Loucy (cell line): ENCODE results near the gene HS3ST4.

ENCODE experiments used
- H2AFZ ChIP-seq: fragments of 200-600 bp; sonication (generic); 2 replicates; pipeline ENCODE4 v1.6.0; 2016; ENCODE audit warnings: antibody characterized with exemption, mild to moderate bottlenecking, low read length, moderate library complexity
- H3F3A ChIP-seq: fragments of 200-600 bp; 2 replicates; pipeline ENCODE4 v1.6.0; 2016; ENCODE audit warnings: antibody characterized with exemption, low read depth, mild to moderate bottlenecking
- H3K27me3 ChIP-seq: fragments of 200-600 bp; sonication (generic); 2 replicates; pipeline ENCODE4 v1.6.1; 2014; ENCODE audit warnings: low read length, mild to moderate bottlenecking; ENCODE audit not compliant: insufficient read depth, poor library complexity, severe bottlenecking
- H3K36me3 ChIP-seq: fragments of 200-600 bp; sonication (generic); 2 replicates; pipeline ENCODE4 v1.6.1; 2016; ENCODE audit warnings: low read length; ENCODE audit not compliant: insufficient read depth
- H3K4me1 ChIP-seq: fragments of 200-600 bp; sonication (generic); 2 replicates; pipeline ENCODE4 v1.5.1; 2014; ENCODE audit warnings: low read length, mild to moderate bottlenecking; ENCODE audit not compliant: insufficient read depth, poor library complexity, severe bottlenecking
- H3K4me2 ChIP-seq: fragments of 200-600 bp; sonication (generic); 2 replicates; pipeline ENCODE4 v1.6.0; 2014; ENCODE audit warnings: antibody characterized with exemption, low read length, low read depth, mild to moderate bottlenecking; ENCODE audit not compliant: poor library complexity, severe bottlenecking
- H3K4me3 ChIP-seq: fragments of 200-600 bp; sonication (generic); 2 replicates; pipeline ENCODE4 v1.5.1; 2014; ENCODE audit warnings: low read length, mild to moderate bottlenecking, mixed read lengths; ENCODE audit not compliant: poor library complexity, severe bottlenecking
- H3K79me2 ChIP-seq: fragments of 200-600 bp; sonication (generic); 2 replicates; pipeline ENCODE4 v1.6.1; 2014; ENCODE audit warnings: low read length; ENCODE audit not compliant: insufficient read depth
- H3K9ac ChIP-seq: fragments of 200-600 bp; sonication (generic); 2 replicates; pipeline ENCODE4 v1.6.0; 2014; ENCODE audit warnings: mild to moderate bottlenecking, low read depth, low read length, moderate library complexity; ENCODE audit not compliant: poor library complexity, severe bottlenecking
- H3K9me2 ChIP-seq: fragments of 200-600 bp; sonication (generic); replicated peaks from 2 replicates; pipeline ENCODE4 v1.6.1; 2016; ENCODE audit warnings: low read depth, low read length, mixed read lengths
- H3K9me3 ChIP-seq: fragments of 200-600 bp; sonication (generic); 2 replicates; pipeline ENCODE4 v1.6.1; 2014; ENCODE audit warnings: mild to moderate bottlenecking, antibody characterized with exemption, low read length, low read depth; ENCODE audit not compliant: insufficient read depth
- H4K20me1 ChIP-seq: fragments of 200-600 bp; sonication (generic); 2 replicates; pipeline ENCODE4 v1.6.0; 2014; ENCODE audit warnings: antibody characterized with exemption, low read length, mild to moderate bottlenecking; ENCODE audit not compliant: insufficient read depth, poor library complexity, severe bottlenecking
- CTCF ChIP-seq: fragments of 200-600 bp; sonication (generic); conservative IDR thresholded peaks from 2 replicates; pipeline ENCODE4 v1.5.1; 2014; ENCODE audit warnings: mild to moderate bottlenecking, antibody characterized with exemption, low read length
- EZH2phosphoT487 ChIP-seq: fragments of 200-600 bp; IDR thresholded peaks from 2 replicates; pipeline ENCODE4 v1.6.1; 2018; ENCODE audit warnings: antibody characterized with exemption, mild to moderate bottlenecking, moderate library complexity, borderline replicate concordance

HS3ST4 gene

GRCh38 chr16:25748092-25748654, 56.4 kb downstream of the HS3ST4 start:
- H4K20me1 ChIP-seq, result no peaks in the 10 kb centered on the region
- no peaks in the 10 kb centered on the region for H3K79me2 ChIP-seq
- no peaks in the 10 kb centered on the region for H3K9me2 ChIP-seq
- H3K4me3 ChIP-seq, result no peak overlapping the region
- H3K9ac ChIP-seq, result no peak overlapping the region
- no peaks in the 10 kb centered on the region for H3K9me3 ChIP-seq
- H3K27me3 ChIP-seq, result no peaks in the 10 kb centered on the region
- no peaks in the 10 kb centered on the region for H3F3A ChIP-seq
- no peaks in the 10 kb centered on the region for H3K36me3 ChIP-seq
- no peak overlapping the region for H3K4me2 ChIP-seq
- TF ChIP-seq EZH2phosphoT487 (no peak), CTCF (no peak)
- no peak overlapping the region for H2AFZ ChIP-seq
- no peaks in the 10 kb centered on the region for H3K4me1 ChIP-seq

- no peak overlapping the region for H2AFZ ChIP-seq
- no peaks in the 10 kb centered on the region for H3K79me2 ChIP-seq
- H3K9me3 ChIP-seq, result no peaks in the 10 kb centered on the region
- no peaks in the 10 kb centered on the region for H4K20me1 ChIP-seq
- no peaks in the 10 kb centered on the region for H3K36me3 ChIP-seq
- no peaks in the 10 kb centered on the region for H3K4me1 ChIP-seq
- TF ChIP-seq CTCF (no peak), EZH2phosphoT487 (no peak)
- H3K27me3 ChIP-seq, result no peaks in the 10 kb centered on the region
- no peak overlapping the region for H3K4me3 ChIP-seq
- H3K4me2 ChIP-seq, result no peak overlapping the region
- H3F3A ChIP-seq, result no peaks in the 10 kb centered on the region
- H3K9me2 ChIP-seq, result no peaks in the 10 kb centered on the region
- no peak overlapping the region for H3K9ac ChIP-seq
Measured at GRCh38 chr16:25750488-25751216, 58.9 kb downstream of the HS3ST4 start.

- no peak overlapping the region for H3K4me2 ChIP-seq
- TF ChIP-seq CTCF (no peak), EZH2phosphoT487 (no peak)
- H3K9me3 ChIP-seq, result no peaks in the 10 kb centered on the region
- H2AFZ ChIP-seq, result no peak overlapping the region
- H3K4me3 ChIP-seq, result no peak overlapping the region
- no peaks in the 10 kb centered on the region for H3K9me2 ChIP-seq
- no peaks in the 10 kb centered on the region for H3K36me3 ChIP-seq
- no peaks in the 10 kb centered on the region for H3K4me1 ChIP-seq
- H3K9ac ChIP-seq, result no peak overlapping the region
- no peaks in the 10 kb centered on the region for H3F3A ChIP-seq
- no peaks in the 10 kb centered on the region for H4K20me1 ChIP-seq
- no peaks in the 10 kb centered on the region for H3K27me3 ChIP-seq
- no peaks in the 10 kb centered on the region for H3K79me2 ChIP-seq
Measured at GRCh38 chr16:25751230-25751835, 59.6 kb downstream of the HS3ST4 start.
